GM12801 (cell line): ENCODE measurements around the gene SPACA5.

Source experiments
- CTCF ChIP-seq: IDR thresholded peaks from one replicate; pipeline ENCODE4 v1.5.1; 2011; ENCODE audit warnings: control low read depth; ENCODE audit not compliant: insufficient read length; ENCODE audit errors: extremely low read depth

Gene SPACA5

DNA sequence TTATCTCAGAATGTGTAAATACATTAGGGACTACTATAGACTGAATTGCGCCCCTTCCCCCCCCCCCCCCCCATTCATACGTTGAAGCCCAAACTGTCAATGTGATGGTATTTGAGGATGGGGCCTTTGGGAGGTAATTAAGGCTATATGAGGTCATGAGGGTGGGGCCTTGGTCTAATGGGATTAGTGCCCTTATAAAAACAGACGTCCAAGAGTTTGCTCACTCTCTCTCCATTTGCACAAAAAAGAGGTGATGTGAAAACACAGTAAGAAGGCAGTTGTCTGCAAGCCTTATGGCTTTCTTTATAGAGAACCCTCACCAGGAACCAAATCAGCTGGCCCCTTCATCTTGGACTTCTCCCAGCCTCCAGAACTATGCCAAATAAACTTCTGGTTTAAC, 15.3 kb downstream of the SPACA5 start:
- TF ChIP-seq CTCF = no peak

DNA sequence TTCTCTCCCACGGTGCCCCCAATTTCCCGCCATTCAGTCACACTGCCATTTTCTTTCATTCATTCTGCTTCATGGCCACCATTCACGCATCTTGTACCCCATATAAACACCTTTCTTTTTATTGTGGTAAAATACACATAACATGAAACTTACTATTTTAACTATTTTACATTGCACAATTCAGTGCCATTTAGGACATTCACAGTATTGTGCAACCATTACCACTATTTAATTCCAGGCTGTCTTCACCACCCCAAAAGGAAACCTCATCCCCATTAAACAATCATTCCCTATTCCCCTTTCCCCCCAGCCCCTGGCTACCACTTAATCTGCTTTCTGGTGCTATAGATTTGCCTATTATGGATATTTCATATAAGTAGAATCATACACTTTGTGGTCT, 15.9 kb downstream of the SPACA5 start:
- no peak for TF ChIP-seq CTCF

GRCh38 chrX:48025561-48025960, 18.8 kb downstream of the SPACA5 start:
- no peak for TF ChIP-seq CTCF

GRCh38 chrX:48028091-48028490, 21.3 kb downstream of the SPACA5 start:
- no peak for TF ChIP-seq CTCF

DNA sequence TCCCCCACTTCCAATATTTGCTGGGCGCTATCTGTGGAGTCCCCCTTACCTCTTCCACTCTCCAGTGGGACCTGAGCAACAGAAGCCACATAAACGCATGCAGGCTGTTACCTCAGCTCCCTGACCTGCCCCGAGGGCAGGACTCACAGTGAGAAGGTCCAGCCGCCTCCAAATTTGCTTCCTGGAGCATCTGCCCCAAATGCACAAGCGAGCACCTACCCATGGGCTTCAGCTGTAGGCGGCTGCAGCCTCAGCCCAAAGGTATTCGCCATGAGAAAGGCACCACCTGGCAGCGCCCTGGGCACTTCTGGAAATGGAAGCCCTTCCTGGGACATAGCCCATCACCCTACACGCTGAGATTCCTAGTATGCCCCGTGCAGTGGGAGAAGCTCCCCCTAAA, 23.4 kb downstream of the SPACA5 start:
- TF ChIP-seq CTCF = no peak

DNA sequence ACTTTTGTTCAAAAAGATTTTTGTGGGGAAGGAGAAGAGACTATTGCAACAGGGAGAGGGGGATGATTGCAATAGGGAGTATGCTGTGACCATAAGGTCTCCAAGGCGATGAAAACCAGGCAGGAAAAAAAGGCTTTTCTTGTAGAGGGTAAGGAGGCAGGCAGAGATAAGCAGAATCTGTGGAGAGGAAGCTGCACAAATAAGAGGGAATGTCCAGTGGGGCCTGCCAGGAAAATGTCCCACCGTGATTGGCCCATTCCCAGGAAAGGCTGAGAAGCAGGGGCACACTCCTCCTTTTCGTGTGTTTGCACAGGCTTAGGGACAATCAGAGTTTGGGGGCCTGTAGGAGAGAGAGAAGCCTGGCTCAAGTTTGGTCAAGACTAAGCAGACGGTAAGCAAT, 29.1 kb downstream of the SPACA5 start:
- TF ChIP-seq CTCF = no peak

DNA sequence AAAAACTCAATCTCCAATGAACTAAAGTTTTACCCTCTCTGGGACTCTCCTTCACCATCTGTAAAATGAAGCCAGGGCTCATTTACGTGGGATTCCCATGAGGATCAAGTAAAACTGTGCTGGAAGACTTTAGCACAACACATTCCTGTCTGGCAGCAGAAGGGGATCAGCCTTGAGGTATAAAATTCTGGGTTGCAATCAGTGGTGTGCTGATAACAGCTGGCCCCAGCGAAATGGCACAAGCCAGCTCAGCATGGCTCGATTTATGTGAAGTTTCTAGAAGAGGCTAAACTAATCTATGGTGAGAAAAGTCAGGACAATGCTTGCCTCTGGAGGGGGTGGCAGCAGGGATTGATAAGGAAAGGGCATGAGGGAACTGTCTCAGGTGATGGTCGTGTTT, 36.3 kb downstream of the SPACA5 start:
- no peak for TF ChIP-seq CTCF
